Astrocyte of the spinal cord (primary cell): Measurements from ENCODE around the gene UBR3.

Experiments used
- DNase-seq: peaks from one replicate; pipeline ENCODE4 v3.0.0; 2011; ENCODE audit warnings: low read depth, low spot score
- H3K4me3 ChIP-seq: 2 replicates; pipeline ENCODE4 v1.5.1; 2011; ENCODE audit warnings: low read depth, mild to moderate bottlenecking, low read length, moderate library complexity
- in situ Hi-C: cut with HindIII; loops from 2 replicates; pipeline ENCODE4 v1.10.0; 2017; ENCODE audit warnings: low sequenced_read_pairs
- TF ChIP-seq, protein P1 (sequence below): IDR thresholded peaks from 2 replicates; pipeline ENCODE4 v1.5.1; 2012; ENCODE audit warnings: low read depth, mild to moderate bottlenecking, low read length, inconsistent platforms

The UBR3 gene

DNA sequence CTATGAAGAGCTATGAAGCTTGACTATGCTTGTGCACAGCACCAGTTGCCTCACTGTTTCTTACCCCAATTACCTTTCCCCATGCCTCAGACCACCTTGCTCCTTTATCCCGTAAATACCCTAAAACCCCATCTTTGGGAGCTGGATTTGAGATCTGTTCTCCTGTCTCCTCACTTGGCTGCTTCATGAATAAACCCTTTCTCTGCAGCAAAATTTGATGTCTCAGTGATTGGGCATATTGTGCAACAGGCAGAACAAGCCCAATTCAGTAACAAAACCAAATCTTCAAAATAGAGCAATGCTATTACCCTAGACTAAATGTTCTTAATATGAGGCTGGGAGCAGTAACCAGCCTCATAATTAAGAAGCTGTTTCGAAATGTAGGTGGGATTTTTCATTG lies 32.1 kb upstream of the UBR3 start:
- no peak overlapping the region for H3K4me3 ChIP-seq
- in situ Hi-C loops = no loop called here
- no peak for DNase-seq
- TF ChIP-seq, protein P1, sequence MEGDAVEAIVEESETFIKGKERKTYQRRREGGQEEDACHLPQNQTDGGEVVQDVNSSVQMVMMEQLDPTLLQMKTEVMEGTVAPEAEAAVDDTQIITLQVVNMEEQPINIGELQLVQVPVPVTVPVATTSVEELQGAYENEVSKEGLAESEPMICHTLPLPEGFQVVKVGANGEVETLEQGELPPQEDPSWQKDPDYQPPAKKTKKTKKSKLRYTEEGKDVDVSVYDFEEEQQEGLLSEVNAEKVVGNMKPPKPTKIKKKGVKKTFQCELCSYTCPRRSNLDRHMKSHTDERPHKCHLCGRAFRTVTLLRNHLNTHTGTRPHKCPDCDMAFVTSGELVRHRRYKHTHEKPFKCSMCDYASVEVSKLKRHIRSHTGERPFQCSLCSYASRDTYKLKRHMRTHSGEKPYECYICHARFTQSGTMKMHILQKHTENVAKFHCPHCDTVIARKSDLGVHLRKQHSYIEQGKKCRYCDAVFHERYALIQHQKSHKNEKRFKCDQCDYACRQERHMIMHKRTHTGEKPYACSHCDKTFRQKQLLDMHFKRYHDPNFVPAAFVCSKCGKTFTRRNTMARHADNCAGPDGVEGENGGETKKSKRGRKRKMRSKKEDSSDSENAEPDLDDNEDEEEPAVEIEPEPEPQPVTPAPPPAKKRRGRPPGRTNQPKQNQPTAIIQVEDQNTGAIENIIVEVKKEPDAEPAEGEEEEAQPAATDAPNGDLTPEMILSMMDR = no peak

DNA sequence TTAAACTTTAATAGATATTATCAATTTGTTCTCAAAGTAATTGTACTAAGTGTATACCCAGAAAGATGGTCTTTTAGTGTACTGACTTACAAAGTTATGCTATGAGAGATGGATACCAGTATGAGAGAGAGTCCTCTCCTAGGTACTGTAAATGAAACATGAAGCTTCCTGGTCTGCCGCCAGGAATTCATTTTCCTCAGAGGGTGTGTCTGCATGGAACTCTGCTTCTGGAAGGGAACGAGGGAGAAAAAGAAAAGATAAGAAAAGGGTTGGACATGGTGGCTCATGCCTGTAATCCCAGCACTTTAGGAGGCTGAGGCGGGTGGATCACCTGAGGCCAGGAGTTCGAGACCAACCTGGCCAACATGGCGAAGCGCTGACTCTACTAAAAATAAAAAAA lies 30.8 kb upstream of the UBR3 start:
- in situ Hi-C loops = no loop called here
- TF ChIP-seq, protein P1 = no peak
- no peak overlapping the region for H3K4me3 ChIP-seq
- no peak for DNase-seq

DNA sequence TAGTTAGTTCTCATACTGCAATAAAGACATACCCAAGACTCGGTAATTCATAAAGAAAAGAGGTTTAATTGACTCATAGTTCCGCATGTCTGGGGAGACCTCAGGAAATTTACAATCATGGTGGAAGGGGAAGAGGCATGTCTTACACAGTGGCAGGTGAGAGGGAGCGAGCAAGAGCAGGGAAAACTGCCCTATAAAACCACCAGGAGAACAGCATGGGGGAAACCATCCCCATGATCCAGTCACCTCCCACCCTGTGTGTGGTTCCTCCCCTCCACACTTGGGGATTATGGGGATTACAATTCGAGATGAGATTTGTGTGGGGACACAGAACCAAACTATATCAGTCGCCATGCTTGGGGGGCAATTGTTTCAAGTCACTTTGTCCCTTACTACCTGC lies 29.7 kb upstream of the UBR3 start:
- in situ Hi-C loops = no loop called here
- DNase-seq = no peak
- H3K4me3 ChIP-seq = no peak overlapping the region
- TF ChIP-seq, protein P1 = no peak

DNA sequence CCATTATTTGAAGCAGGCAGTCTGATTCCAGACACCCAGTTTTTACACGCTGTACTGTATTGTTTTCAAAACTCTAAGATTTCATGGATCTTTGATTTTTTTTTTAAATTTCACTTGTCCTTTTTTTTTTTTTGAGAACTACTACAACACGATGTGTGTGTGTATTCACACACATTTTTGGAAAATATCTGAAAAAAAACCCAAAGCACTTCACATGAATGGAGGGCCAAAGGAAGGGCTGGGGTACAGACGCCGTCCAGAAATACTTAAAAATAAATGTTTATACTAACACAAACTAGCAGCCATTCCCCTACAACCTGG lies 28.9 kb upstream of the UBR3 start:
- DNase-seq = no peak
- in situ Hi-C loops = no loop called here
- H3K4me3 ChIP-seq = peak overlapping the region; percentile 75
- TF ChIP-seq, protein P1 = no peak

DNA sequence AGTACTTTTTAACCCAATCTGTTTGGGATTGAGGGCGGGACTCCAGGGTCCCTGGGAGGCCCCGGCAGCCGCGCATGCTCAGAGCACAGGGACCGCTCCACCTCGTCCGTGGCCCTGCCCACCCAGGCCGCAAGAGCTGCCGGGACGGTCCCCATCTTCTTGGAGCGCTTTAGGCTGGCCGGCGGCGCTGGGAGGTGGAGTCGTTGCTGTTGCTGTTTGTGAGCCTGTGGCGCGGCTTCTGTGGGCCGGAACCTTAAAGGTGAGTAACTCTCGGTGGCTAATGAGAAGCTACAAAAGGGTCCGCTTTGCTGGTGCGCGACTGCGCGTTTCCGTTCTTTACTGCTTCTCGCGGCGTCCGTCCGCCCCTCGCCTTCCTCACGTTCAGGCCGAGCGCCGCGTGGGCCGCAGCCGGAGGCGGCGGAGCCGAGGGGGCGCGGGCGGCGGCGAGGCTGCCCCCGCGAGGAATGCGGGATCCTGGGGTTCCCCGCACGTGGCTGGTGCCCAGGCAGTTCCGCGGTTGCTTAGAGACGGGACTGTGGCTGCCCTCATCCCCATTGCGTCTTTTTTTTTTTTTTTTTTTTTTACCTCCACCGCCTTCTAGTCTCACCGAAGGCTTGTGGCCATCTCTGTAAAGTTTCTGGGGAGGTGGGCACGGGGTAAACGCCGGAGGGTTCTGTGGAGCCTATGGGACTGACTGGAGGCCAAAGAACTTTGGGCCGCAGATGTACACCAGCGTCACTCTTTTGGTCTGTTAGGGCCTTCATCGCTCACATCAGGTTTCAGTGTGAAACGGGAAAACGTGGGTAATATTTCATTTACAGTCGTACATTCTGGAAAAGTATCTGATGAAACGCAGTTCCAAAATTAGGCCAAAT lies 28.3 kb upstream of the UBR3 start, which contains the start of gene SSB:
SSB (plus strand) TSS at position 154 of the 875 bp plus-strand sequence. CDS start 2,090 bp downstream, outside the sequence.
- peak; percentile 94 for DNase-seq
- TF ChIP-seq, protein P1 = no peak
- peak within 1 kb of the TSS; percentile 75 for H3K4me3 ChIP-seq
- in situ Hi-C loops = no loop called here

DNA sequence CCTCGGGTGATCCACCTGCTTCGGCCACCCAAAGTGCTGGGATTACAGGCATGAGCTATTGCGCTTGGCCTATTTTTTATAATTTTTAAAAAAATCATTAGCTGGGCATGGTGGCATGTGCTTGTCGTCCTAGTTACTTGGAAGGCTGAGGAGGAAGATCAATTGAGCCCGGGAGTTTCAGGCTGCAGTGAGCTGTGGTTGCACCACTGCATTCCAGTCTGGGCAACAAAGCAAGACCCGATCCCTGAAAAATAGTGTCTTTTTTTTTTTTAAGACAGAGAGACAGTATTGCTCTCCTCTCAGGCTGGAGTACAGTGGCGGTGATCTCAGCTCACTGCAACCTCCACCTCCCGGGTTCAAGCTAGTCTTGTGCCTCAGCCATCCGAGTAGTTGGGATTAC lies 23.8 kb upstream of the UBR3 start:
- TF ChIP-seq, protein P1 = no peak

More for the DNA sequence above, 23.8 kb upstream of the UBR3 start:
- no peak for DNase-seq
- no peak overlapping the region for H3K4me3 ChIP-seq
- in situ Hi-C loops = no loop called here
